Activated CD8-positive, alpha-beta T cell treated with anti-CD3 and anti-CD28 coated beads for 36 hours (primary cell): Measurements from ENCODE around the gene WFDC11. TPM values are rescaled to one million over a fixed set of nuclear protein-coding genes. Genes with fewer than 3 reads are reported as not detected.

Experiments
- ATAC-seq: fragments of 200-7000 bp; cut with Tn5 transposase; one replicate; pipeline ENCODE4 v1.10.0; 2021; ENCODE audit warnings: mild to moderate bottlenecking, moderate library complexity
- CTCF ChIA-PET: fragments of 350-600 bp; sonication (Branson Sonifier 250); formaldehyde crosslinking; loops from one replicate; lab custom pipeline; 2021; ENCODE audit warnings: antibody characterized with exemption; lab: Charles Lee
- POLR2A ChIA-PET: fragments of 350-600 bp; sonication (Branson Sonifier 250); formaldehyde crosslinking; loops from one replicate; lab custom pipeline; 2021; ENCODE audit warnings: antibody characterized with exemption; lab: Charles Lee
- DNase-seq: peaks from one replicate; pipeline ENCODE4 v3.0.0-alpha.2; 2020
- H3K27ac Mint-ChIP-seq: one replicate; pipeline ENCODE4 v1.8.0; 2021; ENCODE audit warnings: mild to moderate bottlenecking, mixed read lengths
- H3K27me3 Mint-ChIP-seq: one replicate; pipeline ENCODE4 v1.8.0; 2021; ENCODE audit warnings: mixed read lengths
- H3K36me3 Mint-ChIP-seq: one replicate; pipeline ENCODE4 v1.8.0; 2021; ENCODE audit warnings: low read depth, mixed read lengths
- H3K4me1 Mint-ChIP-seq: one replicate; pipeline ENCODE4 v1.8.0; 2021; ENCODE audit warnings: low read depth, mixed read lengths
- H3K4me3 Mint-ChIP-seq: one replicate; pipeline ENCODE4 v1.8.0; 2021; ENCODE audit warnings: mild to moderate bottlenecking, moderate library complexity, mixed read lengths
- H3K9me3 Mint-ChIP-seq: one replicate; pipeline ENCODE4 v1.8.0; 2021; ENCODE audit warnings: mixed read lengths
- intact Hi-C: fragments of 100-400 bp; cut with micrococcal nuclease; formaldehyde crosslinking; loops from one replicate; pipeline ENCODE4 v1.10.0; 2022
- microRNA-seq: library from miRNA; unstranded; fragments of <30 nt; microRNA quantifications from one replicate; pipeline ENCODE4 v1.2.0, GENCODE V29; 2022; ENCODE audit warnings: borderline microRNAs expressed, borderline replicate concordance
- total RNA-seq, 2 experiments: library from RNA; stranded (reverse); gene quantifications; one replicate each; pipeline ENCODE4 v1.2.3, GENCODE V29; 2021
- TF ChIP-seq, protein P1 (sequence below): fragments of 200-600 bp; IDR thresholded peaks from one replicate; pipeline ENCODE4 v1.8.0; 2022; ENCODE audit warnings: antibody characterized with exemption, mild to moderate bottlenecking

The WFDC11 gene
- total RNA-seq, 2 experiments from 2014 or later: not detected

- H3K27ac Mint-ChIP-seq: no peak overlapping the region
- H3K4me1 Mint-ChIP-seq: no peaks in the 10 kb centered on the region
- ChIA-PET CTCF (no interaction called here), POLR2A (no interaction called here)
- no peak overlapping the region for H3K4me3 Mint-ChIP-seq
- H3K27me3 Mint-ChIP-seq: peaks cover 12% of the 10 kb centered on the region
- intact Hi-C loops: no loop called here
- no peaks in the 10 kb centered on the region for H3K9me3 Mint-ChIP-seq
- DNase-seq (no peak), ATAC-seq (no peak)
- H3K36me3 Mint-ChIP-seq: no peaks in the 10 kb centered on the region
- TF ChIP-seq, protein P1, sequence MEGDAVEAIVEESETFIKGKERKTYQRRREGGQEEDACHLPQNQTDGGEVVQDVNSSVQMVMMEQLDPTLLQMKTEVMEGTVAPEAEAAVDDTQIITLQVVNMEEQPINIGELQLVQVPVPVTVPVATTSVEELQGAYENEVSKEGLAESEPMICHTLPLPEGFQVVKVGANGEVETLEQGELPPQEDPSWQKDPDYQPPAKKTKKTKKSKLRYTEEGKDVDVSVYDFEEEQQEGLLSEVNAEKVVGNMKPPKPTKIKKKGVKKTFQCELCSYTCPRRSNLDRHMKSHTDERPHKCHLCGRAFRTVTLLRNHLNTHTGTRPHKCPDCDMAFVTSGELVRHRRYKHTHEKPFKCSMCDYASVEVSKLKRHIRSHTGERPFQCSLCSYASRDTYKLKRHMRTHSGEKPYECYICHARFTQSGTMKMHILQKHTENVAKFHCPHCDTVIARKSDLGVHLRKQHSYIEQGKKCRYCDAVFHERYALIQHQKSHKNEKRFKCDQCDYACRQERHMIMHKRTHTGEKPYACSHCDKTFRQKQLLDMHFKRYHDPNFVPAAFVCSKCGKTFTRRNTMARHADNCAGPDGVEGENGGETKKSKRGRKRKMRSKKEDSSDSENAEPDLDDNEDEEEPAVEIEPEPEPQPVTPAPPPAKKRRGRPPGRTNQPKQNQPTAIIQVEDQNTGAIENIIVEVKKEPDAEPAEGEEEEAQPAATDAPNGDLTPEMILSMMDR: no peak
Observed at GRCh38 chr20:45621593-45621992, 48.4 kb downstream of the WFDC11 start.

GRCh38 chr20:45617591-45617990 lies 52.4 kb downstream of the WFDC11 start:
- H3K9me3 Mint-ChIP-seq: no peaks in the 10 kb centered on the region
- TF ChIP-seq, protein P1: no peak
- no peaks in the 10 kb centered on the region for H3K36me3 Mint-ChIP-seq
- ChIA-PET CTCF (interaction anchor here (0.9 to 4.1 kb wide), 3 partner anchors 11 to 153 kb away, joined by 4 to 16 read pairs (median 7); partner anchors contain the start of gene WFDC10A), POLR2A (interaction anchor here (0.7 to 1.0 kb wide), 2 partner anchors 19 to 619 kb away, joined by 3 to 4 read pairs; no protein-coding TSS in a partner anchor)
- peaks cover 15% of the 10 kb centered on the region for H3K27me3 Mint-ChIP-seq
- intact Hi-C loops: no loop called here
- DNase-seq: no peak
- ATAC-seq: no peak
- peaks cover 1% of the 10 kb centered on the region for H3K4me1 Mint-ChIP-seq
- no peak overlapping the region for H3K27ac Mint-ChIP-seq
- H3K4me3 Mint-ChIP-seq: no peak overlapping the region

GRCh38 chr20:45612314-45612713 lies 57.7 kb downstream of the WFDC11 start:
- Mint-ChIP-seq H3K36me3 (no peaks in the 10 kb centered on the region), H3K4me1 (peaks cover 16% of the 10 kb centered on the region), H3K27ac (no peak overlapping the region), H3K9me3 (peaks cover 4% of the 10 kb centered on the region), H3K27me3 (peaks cover 28% of the 10 kb centered on the region), H3K4me3 (no peak overlapping the region)
- TF ChIP-seq, protein P1: no peak
- no peak for ATAC-seq
- intact Hi-C loops: no loop called here
- DNase-seq: no peak
- ChIA-PET CTCF (interaction anchor here (2.8 kb wide), 1 partner anchor 158 kb away, joined by 9 read pairs; no protein-coding TSS in a partner anchor), POLR2A (no interaction called here)

DNA sequence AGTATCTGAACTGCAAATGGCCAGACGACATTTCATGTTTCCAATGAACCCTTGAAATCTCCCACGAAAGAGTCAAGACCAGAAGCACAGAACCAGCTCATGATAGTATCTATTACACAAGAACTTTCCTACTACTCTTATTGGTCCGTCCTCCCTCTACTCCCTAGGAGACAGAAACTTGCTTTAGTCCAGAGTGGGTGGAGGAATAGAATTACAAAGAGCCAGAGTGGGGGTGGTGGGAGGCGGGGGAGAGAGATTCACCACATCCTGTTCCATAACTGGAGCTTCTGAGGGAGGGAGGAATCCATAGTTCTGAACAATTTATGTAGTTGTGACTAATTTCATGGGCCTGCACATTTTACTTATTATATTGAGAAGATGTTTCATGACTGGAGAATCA lies 59.0 kb downstream of the WFDC11 start:
- no peak overlapping the region for H3K4me3 Mint-ChIP-seq
- CTCF ChIA-PET: interaction anchor here (0.8 to 2.8 kb wide), 2 partner anchors 18 to 160 kb away, joined by 3 to 9 read pairs; no protein-coding TSS in a partner anchor
- H3K27me3 Mint-ChIP-seq: peaks cover 29% of the 10 kb centered on the region
- H3K4me1 Mint-ChIP-seq: peaks cover 20% of the 10 kb centered on the region
- peaks cover 10% of the 10 kb centered on the region for H3K9me3 Mint-ChIP-seq
- POLR2A ChIA-PET: interaction anchor here (0.7 kb wide), 1 partner anchor 204 kb away, joined by 4 read pairs; no protein-coding TSS in a partner anchor
- no peak overlapping the region for H3K27ac Mint-ChIP-seq
- peaks cover under 1% of the 10 kb centered on the region for H3K36me3 Mint-ChIP-seq
- TF ChIP-seq, protein P1: no peak
- intact Hi-C loops: no loop called here
- ATAC-seq (peak; percentile 82), DNase-seq (peak; percentile 72)

- peaks cover 16% of the 10 kb centered on the region for H3K9me3 Mint-ChIP-seq
- no peak for ATAC-seq
- ChIA-PET POLR2A (no interaction called here), CTCF (interaction anchor here (0.8 kb wide), 1 partner anchor 163 kb away, joined by 3 read pairs; no protein-coding TSS in a partner anchor)
- DNase-seq: no peak
- peaks cover 31% of the 10 kb centered on the region for H3K27me3 Mint-ChIP-seq
- H3K4me1 Mint-ChIP-seq: peaks cover 22% of the 10 kb centered on the region
- H3K27ac Mint-ChIP-seq: no peak overlapping the region
- intact Hi-C loops: no loop called here
- TF ChIP-seq, protein P1: no peak
- peaks cover 2% of the 10 kb centered on the region for H3K36me3 Mint-ChIP-seq
- no peak overlapping the region for H3K4me3 Mint-ChIP-seq
Observed at GRCh38 chr20:45607810-45608209, 62.2 kb downstream of the WFDC11 start.

Small RNA genes lying within 50 kb of the gene (microRNA-seq; reads per million reads assigned to microRNA genes)
- not detected for gene MIR3617

Other genes with a start within 250 kb of the WFDC11 start
- gene WFDC2, start 200.5 kb downstream of the WFDC11 start, total RNA-seq: 1 to 10 TPM; 1.3 TPM
- gene SPINT3, start 154.6 kb downstream of the WFDC11 start, total RNA-seq: not detected
- not detected for gene WFDC6, start 130.8 kb downstream of the WFDC11 start, total RNA-seq
- not detected for gene EPPIN, start 122.8 kb downstream of the WFDC11 start, total RNA-seq
- gene WFDC8, start 91.0 kb downstream of the WFDC11 start, total RNA-seq: not detected
- not detected for gene WFDC10A, start 40.5 kb downstream of the WFDC11 start, total RNA-seq
- not detected for gene WFDC9, start 39.0 kb downstream of the WFDC11 start, total RNA-seq
- not detected for gene WFDC13, start 31.8 kb upstream of the WFDC11 start, total RNA-seq
- gene WFDC10B, start 34.8 kb upstream of the WFDC11 start, total RNA-seq: not detected
- not detected for gene SPINT4, start 52.1 kb upstream of the WFDC11 start, total RNA-seq
- gene WFDC3, start 121.6 kb upstream of the WFDC11 start, total RNA-seq: under 1 TPM in 1 of 2 experiments, not detected in 1; 0.54 TPM
- gene DNTTIP1, start 121.7 kb upstream of the WFDC11 start, total RNA-seq: 10 to 100 TPM; 25.3 to 27.1 TPM
- 100 to 1,000 TPM; 149 to 151 TPM for gene UBE2C, start 142.4 kb upstream of the WFDC11 start, total RNA-seq
- not detected for gene TNNC2, start 157.1 kb upstream of the WFDC11 start, total RNA-seq
- gene SNX21, start 163.6 kb upstream of the WFDC11 start, total RNA-seq: 1 to 10 TPM; 1.4 to 1.7 TPM
- 10 to 100 TPM; 18.5 to 21.2 TPM for gene ACOT8, start 187.2 kb upstream of the WFDC11 start, total RNA-seq
- 1 to 10 TPM; 3.5 to 3.6 TPM for gene ZSWIM3, start 187.4 kb upstream of the WFDC11 start, total RNA-seq
- 1 to 10 TPM; 8.2 to 9.1 TPM for gene ZSWIM1, start 211.0 kb upstream of the WFDC11 start, total RNA-seq
- gene SPATA25, start 217.4 kb upstream of the WFDC11 start, total RNA-seq: under 1 TPM; 0.58 to 0.74 TPM
- 1 to 10 TPM; 2.4 to 2.9 TPM for gene NEURL2, start 221.0 kb upstream of the WFDC11 start, total RNA-seq
- 10 to 100 TPM; 34.5 to 40.2 TPM for gene CTSA, start 221.1 kb upstream of the WFDC11 start, total RNA-seq
- 1 to 10 TPM; 7.4 to 8.6 TPM for gene PLTP, start 241.9 kb upstream of the WFDC11 start, total RNA-seq